NB4 (cell line): ENCODE data around the gene PRKCE.

Experiments used
- MAX ChIP-seq: IDR thresholded peaks from 2 replicates; pipeline ENCODE4 v1.6.1; 2011; ENCODE audit warnings: low read depth, low read length
- POLR2A ChIP-seq: IDR thresholded peaks from 2 replicates; pipeline ENCODE4 v1.6.1; 2011; ENCODE audit warnings: mild to moderate bottlenecking; ENCODE audit not compliant: insufficient read length; ENCODE audit errors: extremely low read depth
- TF ChIP-seq, protein P1 (sequence below): IDR thresholded peaks from one replicate; pipeline ENCODE4 v1.5.1; 2012; ENCODE audit warnings: low read depth, low read length

GRCh38 chr2:45856391-45857274 lies 205.2 kb downstream of the PRKCE start:
- TF ChIP-seq, protein P1, sequence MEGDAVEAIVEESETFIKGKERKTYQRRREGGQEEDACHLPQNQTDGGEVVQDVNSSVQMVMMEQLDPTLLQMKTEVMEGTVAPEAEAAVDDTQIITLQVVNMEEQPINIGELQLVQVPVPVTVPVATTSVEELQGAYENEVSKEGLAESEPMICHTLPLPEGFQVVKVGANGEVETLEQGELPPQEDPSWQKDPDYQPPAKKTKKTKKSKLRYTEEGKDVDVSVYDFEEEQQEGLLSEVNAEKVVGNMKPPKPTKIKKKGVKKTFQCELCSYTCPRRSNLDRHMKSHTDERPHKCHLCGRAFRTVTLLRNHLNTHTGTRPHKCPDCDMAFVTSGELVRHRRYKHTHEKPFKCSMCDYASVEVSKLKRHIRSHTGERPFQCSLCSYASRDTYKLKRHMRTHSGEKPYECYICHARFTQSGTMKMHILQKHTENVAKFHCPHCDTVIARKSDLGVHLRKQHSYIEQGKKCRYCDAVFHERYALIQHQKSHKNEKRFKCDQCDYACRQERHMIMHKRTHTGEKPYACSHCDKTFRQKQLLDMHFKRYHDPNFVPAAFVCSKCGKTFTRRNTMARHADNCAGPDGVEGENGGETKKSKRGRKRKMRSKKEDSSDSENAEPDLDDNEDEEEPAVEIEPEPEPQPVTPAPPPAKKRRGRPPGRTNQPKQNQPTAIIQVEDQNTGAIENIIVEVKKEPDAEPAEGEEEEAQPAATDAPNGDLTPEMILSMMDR = no peak
- TF ChIP-seq POLR2A = no peak
- TF ChIP-seq MAX = no peak
